ENCODE data around the gene SLC34A3.

- no peak for TF ChIP-seq EP300 (IDR thresholded peaks at IDR 0.05; ENCODE audit: low read depth)
- TF ChIP-seq POLR2A (IDR thresholded peaks at IDR 0.05), result no peak
- TF ChIP-seq, protein P1, sequence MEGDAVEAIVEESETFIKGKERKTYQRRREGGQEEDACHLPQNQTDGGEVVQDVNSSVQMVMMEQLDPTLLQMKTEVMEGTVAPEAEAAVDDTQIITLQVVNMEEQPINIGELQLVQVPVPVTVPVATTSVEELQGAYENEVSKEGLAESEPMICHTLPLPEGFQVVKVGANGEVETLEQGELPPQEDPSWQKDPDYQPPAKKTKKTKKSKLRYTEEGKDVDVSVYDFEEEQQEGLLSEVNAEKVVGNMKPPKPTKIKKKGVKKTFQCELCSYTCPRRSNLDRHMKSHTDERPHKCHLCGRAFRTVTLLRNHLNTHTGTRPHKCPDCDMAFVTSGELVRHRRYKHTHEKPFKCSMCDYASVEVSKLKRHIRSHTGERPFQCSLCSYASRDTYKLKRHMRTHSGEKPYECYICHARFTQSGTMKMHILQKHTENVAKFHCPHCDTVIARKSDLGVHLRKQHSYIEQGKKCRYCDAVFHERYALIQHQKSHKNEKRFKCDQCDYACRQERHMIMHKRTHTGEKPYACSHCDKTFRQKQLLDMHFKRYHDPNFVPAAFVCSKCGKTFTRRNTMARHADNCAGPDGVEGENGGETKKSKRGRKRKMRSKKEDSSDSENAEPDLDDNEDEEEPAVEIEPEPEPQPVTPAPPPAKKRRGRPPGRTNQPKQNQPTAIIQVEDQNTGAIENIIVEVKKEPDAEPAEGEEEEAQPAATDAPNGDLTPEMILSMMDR (IDR thresholded peaks at IDR 0.05), result no peak
- no peak for TF ChIP-seq POLR2AphosphoS5 (IDR thresholded peaks at IDR 0.05)
Observed at GRCh38 chr9:137191691-137192447, 38.8 kb upstream of the SLC34A3 start.
